GM21447 (cell line): ENCODE results near the gene DENND1A.

Experiments
- ATAC-seq: cut with Tn5 transposase; IDR thresholded peaks from one replicate; pipeline ENCODE4 v1.9.1; 2021; ENCODE audit not compliant: unreplicated experiment

DENND1A gene

DNA sequence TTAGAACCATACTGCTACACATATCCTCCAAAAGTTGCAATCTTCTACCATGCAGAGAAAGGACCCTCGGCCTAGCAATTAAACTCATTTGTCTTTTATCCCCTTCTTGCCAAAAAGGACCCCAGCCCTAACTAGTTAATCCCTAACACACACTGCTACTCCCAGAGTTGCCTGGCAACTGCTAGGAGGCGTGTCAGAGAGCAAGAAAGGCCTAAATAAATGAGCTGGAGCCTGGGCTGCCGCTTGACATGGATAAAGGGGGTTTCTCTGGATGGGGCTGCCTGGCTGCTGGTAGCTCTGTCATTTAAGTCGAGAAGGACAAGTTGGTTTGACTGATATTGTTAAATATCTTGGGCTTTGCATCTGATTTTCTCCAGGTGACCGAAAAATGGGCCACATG is 379.1 kb downstream of the DENND1A start:
- ATAC-seq: no peak

GRCh38 chr9:123550012-123550411 is 379.9 kb downstream of the DENND1A start:
- ATAC-seq: no peak

DNA sequence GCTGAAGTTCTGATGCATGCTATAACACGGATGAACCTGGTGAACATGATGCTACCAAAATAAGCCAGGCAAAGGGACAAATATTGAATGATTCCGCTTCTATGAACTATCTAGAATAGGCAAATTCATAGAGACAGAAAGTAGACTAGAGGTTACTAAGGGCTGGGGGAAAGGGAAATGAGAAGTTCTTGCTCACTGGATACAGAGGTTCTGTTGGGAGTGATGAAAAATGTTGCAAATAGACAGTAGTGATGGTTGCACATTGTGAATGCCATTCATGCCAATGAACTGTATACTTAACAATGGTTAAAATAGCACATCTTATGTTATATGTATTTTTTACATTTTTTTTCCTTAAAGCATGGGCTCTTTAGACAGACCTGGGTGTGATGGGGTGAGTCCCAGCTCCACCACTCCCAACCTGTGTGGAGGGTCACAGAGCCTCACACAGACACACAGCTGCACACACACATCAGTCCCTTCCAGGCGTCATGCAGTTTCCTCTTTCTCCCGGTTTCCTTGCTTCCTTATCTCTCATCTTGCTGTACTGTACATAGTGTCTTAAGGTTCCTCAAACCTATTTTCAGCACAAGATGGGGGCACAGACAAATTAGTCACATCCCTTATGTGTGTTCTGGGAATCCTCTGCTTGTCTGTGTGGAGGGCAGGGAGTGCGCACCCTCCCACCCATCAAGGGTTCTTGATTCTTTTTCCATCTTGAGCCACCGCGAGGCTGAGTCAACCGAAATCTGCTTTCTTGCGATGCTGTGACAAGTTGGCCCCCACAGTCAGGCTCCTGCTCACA is 381.0 kb downstream of the DENND1A start:
- ATAC-seq: no peak

DNA sequence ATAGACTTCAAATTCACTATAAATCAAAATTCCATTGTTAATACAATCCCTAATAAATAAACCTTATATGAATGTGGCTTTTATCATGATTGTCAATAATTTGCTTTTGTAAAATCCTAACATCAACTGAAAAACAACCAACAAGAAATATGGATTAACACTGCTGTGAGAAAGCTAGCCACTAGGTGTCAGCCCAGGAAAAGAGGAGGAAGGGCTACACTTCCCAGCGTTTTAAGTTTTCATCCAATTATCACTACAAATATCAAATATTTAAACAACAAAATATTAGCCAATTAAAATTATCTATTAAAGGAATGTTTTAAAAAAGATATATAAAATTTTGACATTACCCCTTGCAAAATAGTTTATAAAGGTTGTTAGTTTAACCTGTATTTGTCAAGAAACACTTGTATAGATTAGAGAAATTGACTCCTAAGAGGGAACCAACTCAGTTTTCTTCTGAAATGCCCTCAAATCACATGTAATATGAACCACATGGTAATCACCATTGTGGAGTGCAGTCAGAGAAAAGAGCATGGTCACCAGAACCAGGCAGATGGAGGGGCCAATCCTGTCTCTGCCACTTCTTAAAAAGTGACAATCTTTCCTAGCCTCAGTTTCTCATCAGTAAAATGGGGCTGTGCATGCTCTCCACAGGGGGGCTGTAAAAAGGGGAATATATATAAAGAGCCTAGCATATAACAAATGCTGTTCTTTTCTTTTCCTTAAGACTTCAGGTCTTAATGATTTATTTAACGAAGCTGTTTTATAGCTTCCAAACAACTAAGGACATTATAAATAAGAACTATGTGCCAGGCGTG is 385.7 kb downstream of the DENND1A start:
- no peak for ATAC-seq

- ATAC-seq: no peak
Observed at GRCh38 chr9:123543492-123543891, 386.4 kb downstream of the DENND1A start.

DNA sequence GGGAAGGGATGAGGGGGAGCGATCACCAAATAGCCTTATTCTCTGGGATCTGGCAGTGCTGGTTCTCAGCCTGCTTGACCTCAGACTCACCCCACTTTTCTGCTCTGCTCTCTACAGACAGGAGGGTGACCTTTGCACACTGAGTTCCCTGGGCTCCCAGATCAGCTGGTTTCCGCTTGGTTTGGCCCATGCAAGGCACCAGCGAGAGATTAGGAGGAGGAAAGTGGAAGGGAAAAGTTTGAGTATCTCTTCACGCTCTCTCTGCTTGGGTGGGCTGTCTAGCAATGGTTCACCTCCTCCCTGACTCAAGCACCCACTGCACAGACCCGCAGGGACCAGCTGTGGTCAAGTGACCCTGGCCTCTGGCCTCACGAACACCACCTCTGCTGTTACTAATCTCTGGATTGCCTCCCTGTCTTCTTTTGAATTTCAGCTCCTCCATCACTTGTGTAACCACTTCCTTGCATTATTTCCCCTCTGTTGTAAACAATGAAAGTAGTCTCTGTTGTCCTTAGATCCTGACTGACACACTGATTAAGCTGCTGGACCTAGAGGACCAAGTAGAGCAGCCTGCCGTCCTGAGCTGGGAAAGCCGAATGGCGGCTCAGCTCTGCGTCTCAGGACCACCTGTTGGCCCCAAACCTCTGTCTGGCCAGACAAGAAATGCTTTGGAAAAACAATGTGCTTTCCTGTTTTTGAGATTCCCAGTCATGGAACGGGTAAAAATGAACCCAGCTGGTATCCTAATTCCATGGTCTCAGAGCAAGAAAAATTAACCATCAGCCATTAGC is 387.3 kb downstream of the DENND1A start:
- ATAC-seq: no peak

DNA sequence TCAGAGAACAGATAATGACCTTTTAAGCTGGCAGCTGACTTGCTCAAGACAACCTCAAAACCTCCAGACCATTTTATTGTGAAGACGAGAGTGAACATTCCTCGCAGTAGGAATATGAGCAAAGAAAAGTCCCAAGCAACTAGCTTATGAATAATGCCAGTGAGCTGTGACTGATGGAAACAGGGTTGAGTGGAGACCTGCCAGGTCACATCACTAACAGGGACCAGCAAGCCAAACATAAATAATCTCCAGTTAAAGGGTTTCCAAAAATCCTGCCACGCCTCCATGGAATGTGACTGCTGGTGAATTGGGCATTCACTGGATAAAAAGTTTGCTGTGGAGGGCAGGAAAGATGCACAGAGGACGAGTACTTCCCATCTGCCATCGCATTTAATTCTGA is 388.5 kb downstream of the DENND1A start:
- ATAC-seq: no peak

GRCh38 chr9:123540457-123540856 is 389.5 kb downstream of the DENND1A start:
- ATAC-seq: no peak

GRCh38 chr9:123537809-123538208 is 392.1 kb downstream of the DENND1A start:
- ATAC-seq: no peak

GRCh38 chr9:123536455-123536868 is 393.5 kb downstream of the DENND1A start:
- no peak for ATAC-seq

DNA sequence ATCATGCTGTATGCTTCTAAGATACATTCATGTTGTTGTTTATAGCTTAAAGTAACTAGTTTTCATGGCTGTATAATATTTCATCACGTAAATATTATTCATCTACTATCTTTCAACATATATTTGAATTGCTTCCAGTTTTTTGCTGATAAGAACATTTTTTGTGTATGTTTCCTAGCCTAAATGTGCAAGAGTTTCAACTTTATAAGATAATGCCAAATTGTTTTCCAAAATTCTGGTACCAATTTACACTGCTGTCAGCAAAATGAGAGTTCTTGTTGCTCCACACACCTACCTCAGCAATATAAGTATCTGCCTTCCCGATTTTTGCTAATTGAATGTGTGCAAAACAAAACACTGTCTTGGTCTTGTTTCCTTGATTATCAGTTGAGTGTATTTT is 395.6 kb downstream of the DENND1A start:
- no peak for ATAC-seq

GRCh38 chr9:123530244-123530643 is 399.7 kb downstream of the DENND1A start:
- no peak for ATAC-seq

DNA sequence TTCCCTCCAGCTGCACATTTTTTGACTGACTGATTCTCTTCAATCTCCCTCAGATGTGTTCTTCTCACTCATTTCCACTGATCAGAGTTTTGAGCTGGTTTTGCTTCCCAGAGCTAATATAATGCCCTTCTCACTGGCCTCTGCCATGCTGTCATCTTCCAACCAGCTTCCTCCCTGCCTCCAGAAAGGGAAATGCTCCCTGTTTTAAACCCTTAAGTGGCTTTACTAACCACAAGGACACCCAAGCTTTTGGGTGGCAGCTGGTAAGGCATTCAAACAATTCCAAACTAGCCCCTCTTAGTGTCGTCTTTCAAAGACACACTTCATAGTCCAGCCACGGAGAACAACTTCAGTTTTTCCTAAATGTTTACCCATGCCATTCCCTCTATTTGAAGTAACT is 401.4 kb downstream of the DENND1A start:
- ATAC-seq: no peak

DNA sequence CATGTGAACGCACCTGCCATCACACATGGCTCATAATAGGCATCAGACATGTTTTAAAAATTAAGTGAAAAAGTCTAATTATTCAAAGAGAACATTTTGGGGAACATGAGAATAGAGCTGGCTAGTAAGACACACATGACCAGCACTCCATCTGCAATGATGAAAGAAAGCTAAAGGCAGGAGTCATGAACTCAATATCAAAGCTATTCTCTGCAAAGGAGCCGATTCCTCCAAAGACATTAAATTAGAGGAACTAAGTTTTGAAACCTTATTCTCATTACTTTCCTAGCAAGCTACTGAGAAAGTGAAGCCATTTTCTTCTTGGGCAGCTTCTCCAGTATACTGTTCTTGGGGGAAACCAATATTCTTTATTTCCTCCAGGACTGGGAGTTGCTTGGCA is 401.9 kb downstream of the DENND1A start:
- no peak for ATAC-seq

DNA sequence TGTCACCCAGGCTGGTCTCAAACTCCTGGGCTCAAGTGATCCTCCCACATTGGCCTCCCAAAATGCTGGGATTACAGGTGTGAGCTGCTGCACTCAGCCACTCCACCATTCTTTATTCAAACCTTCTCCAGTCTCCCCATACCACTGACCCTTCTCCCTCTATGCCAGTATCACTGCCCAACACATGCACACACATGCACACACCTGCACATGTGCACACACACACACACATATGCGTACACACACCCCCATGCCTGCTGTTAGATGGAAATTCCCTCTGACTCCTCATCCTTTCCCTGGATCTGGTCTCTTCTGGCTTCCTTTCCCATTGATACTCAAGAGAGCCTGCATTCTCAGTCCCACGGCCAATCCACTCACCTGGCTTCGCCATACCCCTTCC is 404.0 kb downstream of the DENND1A start:
- no peak for ATAC-seq

- no peak for ATAC-seq
Observed at GRCh38 chr9:123525424-123525823, 404.5 kb downstream of the DENND1A start.

DNA sequence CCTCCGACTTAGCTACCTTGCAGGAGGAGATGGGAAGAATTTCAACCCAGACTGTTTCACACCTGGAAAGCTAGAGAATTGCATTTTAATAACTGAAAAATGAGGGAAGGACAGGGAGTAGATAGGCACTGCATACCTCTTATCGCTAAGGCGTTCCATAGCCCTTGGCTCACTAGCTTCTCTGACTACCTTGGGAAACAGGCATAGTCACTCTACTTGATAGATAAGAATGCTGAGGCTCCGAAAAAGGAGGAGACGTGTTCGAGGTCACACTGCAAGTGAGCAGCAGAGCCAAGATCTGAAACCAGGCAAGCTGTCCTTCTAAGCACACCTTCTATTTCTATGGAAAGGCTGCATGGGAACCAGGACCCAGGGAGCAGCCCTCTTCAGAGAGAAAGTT is 405.1 kb downstream of the DENND1A start:
- no peak for ATAC-seq

DNA sequence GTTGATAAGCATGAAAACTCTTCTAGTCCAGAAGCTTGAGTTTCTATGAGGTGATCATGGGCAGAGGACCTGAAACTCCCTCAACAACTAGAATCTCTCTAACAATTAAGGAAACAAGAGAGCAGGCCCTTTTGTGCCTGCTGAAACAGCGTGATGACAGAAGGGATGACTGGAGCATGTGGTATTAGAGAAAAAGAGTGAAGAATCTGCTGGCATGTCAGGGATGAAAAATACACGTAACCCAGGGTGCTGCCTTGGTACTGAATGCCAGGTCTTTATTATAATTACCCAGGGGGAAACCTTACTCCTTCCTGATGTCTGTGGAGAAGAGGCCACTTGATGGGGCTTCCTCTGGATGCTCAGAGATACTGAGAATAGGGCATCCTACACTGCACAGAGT is 406.1 kb downstream of the DENND1A start:
- ATAC-seq: no peak

- no peak for ATAC-seq
Observed at GRCh38 chr9:123523001-123523400, 406.9 kb downstream of the DENND1A start.

DNA sequence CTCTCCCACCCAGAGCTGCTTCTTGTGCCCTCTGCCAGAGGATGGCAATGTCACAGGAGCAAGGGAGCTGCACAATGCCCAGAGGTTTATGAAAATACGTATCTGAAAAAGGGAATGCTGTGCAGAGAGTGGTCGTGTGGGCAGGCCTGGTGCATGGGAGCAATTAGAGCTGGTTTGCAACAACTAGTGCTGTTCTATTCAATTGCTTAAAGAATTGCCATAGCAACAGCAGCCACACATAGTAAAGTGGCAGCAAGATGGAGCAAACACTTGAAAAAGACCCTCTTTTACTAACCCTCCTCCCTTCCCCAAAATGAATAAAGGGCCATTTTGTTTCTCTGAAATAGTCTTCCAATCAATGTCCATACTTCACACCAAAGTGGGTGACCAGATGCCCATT is 407.7 kb downstream of the DENND1A start:
- ATAC-seq: no peak

- ATAC-seq: no peak
Observed at GRCh38 chr9:123518338-123518737, 411.6 kb downstream of the DENND1A start.

GRCh38 chr9:123517512-123517911 is 412.4 kb downstream of the DENND1A start:
- ATAC-seq: no peak
